HEK293T (cell line): ENCODE results near the gene NOL6.

Experiments used
- CTCF ChIA-PET: fragments of 350-600 bp; formaldehyde crosslinking; extraction: SDS; loops from one replicate; lab custom pipeline; 2021; ENCODE audit warnings: antibody characterized with exemption, inconsistent platforms; lab: Yijun Ruan, JAX
- POLR2A ChIA-PET: fragments of 350-600 bp; formaldehyde crosslinking; extraction: SDS; loops from one replicate; lab custom pipeline; 2020; ENCODE audit warnings: antibody characterized with exemption, inconsistent platforms; lab: Yijun Ruan, JAX
- DNase-seq: peaks from one replicate; pipeline ENCODE4 v3.0.0; 2012; ENCODE audit warnings: mixed read lengths; ENCODE audit errors: extremely low spot score
- ARNT ChIP-seq: fragments of 450-650 bp; IDR thresholded peaks from 2 replicates; pipeline ENCODE4 v1.6.1; 2017; ENCODE audit warnings: mild to moderate bottlenecking
- BHLHE40 ChIP-seq: fragments of 450-650 bp; IDR thresholded peaks from 2 replicates; pipeline ENCODE4 v1.6.1; 2016; ENCODE audit warnings: mild to moderate bottlenecking, moderate library complexity, borderline replicate concordance
- CTBP1 ChIP-seq: fragments of 450-650 bp; IDR thresholded peaks from 2 replicates; pipeline ENCODE4 v1.6.1; 2016; ENCODE audit warnings: borderline replicate concordance
- ELF4 ChIP-seq: fragments of 450-650 bp; IDR thresholded peaks from 2 replicates; pipeline ENCODE4 v1.6.1; 2017; ENCODE audit warnings: antibody characterized with exemption
- FOXA1 ChIP-seq: fragments of 450-650 bp; IDR thresholded peaks from 2 replicates; pipeline ENCODE4 v1.6.1; 2016; ENCODE audit warnings: mild to moderate bottlenecking
- FOXK2 ChIP-seq: fragments of 450-650 bp; IDR thresholded peaks from 2 replicates; pipeline ENCODE4 v1.6.1; 2016; ENCODE audit warnings: mild to moderate bottlenecking
- FOXM1 ChIP-seq: fragments of 450-650 bp; IDR thresholded peaks from 2 replicates; pipeline ENCODE4 v1.6.1; 2017; ENCODE audit warnings: mild to moderate bottlenecking, borderline replicate concordance
- HDGF ChIP-seq: fragments of 450-650 bp; IDR thresholded peaks from 2 replicates; pipeline ENCODE4 v1.6.1; 2017; ENCODE audit warnings: antibody characterized with exemption, borderline replicate concordance
- L3MBTL2 ChIP-seq: fragments of 450-650 bp; conservative IDR thresholded peaks from 2 replicates; pipeline ENCODE4 v1.6.1; 2016; ENCODE audit warnings: mild to moderate bottlenecking
- LEF1 ChIP-seq: fragments of 450-650 bp; IDR thresholded peaks from 2 replicates; pipeline ENCODE4 v1.6.1; 2017; ENCODE audit warnings: mild to moderate bottlenecking, borderline replicate concordance
- NFRKB ChIP-seq: fragments of 450-650 bp; IDR thresholded peaks from 2 replicates; pipeline ENCODE4 v1.6.1; 2016; ENCODE audit warnings: mild to moderate bottlenecking, moderate library complexity
- PKNOX1 ChIP-seq: fragments of 450-650 bp; IDR thresholded peaks from 2 replicates; pipeline ENCODE4 v1.6.1; 2016
- SP1 ChIP-seq: fragments of 450-650 bp; IDR thresholded peaks from 2 replicates; pipeline ENCODE4 v1.6.1; 2017
- SUZ12 ChIP-seq: fragments of 450-650 bp; IDR thresholded peaks from 2 replicates; pipeline ENCODE4 v1.6.1; 2016; ENCODE audit warnings: mild to moderate bottlenecking
- TARDBP ChIP-seq: fragments of 450-650 bp; IDR thresholded peaks from 2 replicates; pipeline ENCODE4 v1.6.1; 2016
- ZNF384 ChIP-seq: fragments of 450-650 bp; IDR thresholded peaks from 2 replicates; pipeline ENCODE4 v1.6.1; 2016

The NOL6 gene

GRCh38 chr9:33435821-33436277, 37.9 kb downstream of the NOL6 start:
- ChIA-PET POLR2A (no interaction called here), CTCF (no interaction called here)
- TF ChIP-seq ELF4, result no peak
- TF ChIP-seq SUZ12, result no peak
- TF ChIP-seq L3MBTL2, result no peak
- no peak for TF ChIP-seq FOXK2
- no peak for TF ChIP-seq TARDBP
- TF ChIP-seq SP1, result no peak
- no peak for TF ChIP-seq HDGF
- TF ChIP-seq FOXM1, result no peak
- TF ChIP-seq LEF1, result no peak
- no peak for TF ChIP-seq ZNF384
- no peak for TF ChIP-seq CTBP1
- no peak for TF ChIP-seq PKNOX1
- DNase-seq, result no peak

- POLR2A ChIA-PET, result no interaction called here
- CTCF ChIA-PET, result interaction anchor here (1.7 kb wide), 1 partner anchor 18 kb away, joined by 6 read pairs; no protein-coding TSS in a partner anchor
- TF ChIP-seq TARDBP (no peak), HDGF (no peak), FOXA1 (no peak), ARNT (no peak), L3MBTL2 (no peak), NFRKB (no peak), FOXM1 (no peak), PKNOX1 (no peak), SUZ12 (no peak), CTBP1 (no peak), LEF1 (no peak), BHLHE40 (no peak), ELF4 (no peak), ZNF384 (no peak), SP1 (no peak)
- DNase-seq, result no peak
These were observed 39.2 kb downstream of the NOL6 start for GRCh38 chr9:33434317-33435105.

- TF ChIP-seq ARNT (no peak), L3MBTL2 (no peak), SUZ12 (no peak), HDGF (no peak), CTBP1 (no peak), BHLHE40 (no peak), SP1 (no peak), FOXK2 (no peak), PKNOX1 (no peak), FOXM1 (no peak), ELF4 (no peak)
- ChIA-PET CTCF (interaction anchor here (1.0 to 1.7 kb wide), 2 partner anchors 19 to 59 kb away, joined by 3 to 6 read pairs; no protein-coding TSS in a partner anchor), POLR2A (no interaction called here)
These were observed 39.9 kb downstream of the NOL6 start for GRCh38 chr9:33433871-33434270.

GRCh38 chr9:33431420-33431819, 42.3 kb downstream of the NOL6 start:
- DNase-seq, result no peak
- POLR2A ChIA-PET, result no interaction called here
- TF ChIP-seq FOXK2, result no peak
- no peak for TF ChIP-seq FOXM1
- TF ChIP-seq SP1, result no peak
- no peak for TF ChIP-seq NFRKB
- no peak for TF ChIP-seq FOXA1
- no peak for TF ChIP-seq ELF4
- TF ChIP-seq L3MBTL2, result no peak
- no peak for TF ChIP-seq BHLHE40
- CTCF ChIA-PET, result no interaction called here

More at GRCh38 chr9:33433871-33434270, 39.9 kb downstream of the NOL6 start:
- DNase-seq, result no peak

GRCh38 chr9:33430942-33431341, 42.8 kb downstream of the NOL6 start:
- POLR2A ChIA-PET, result no interaction called here
- CTCF ChIA-PET, result no interaction called here
- TF ChIP-seq CTBP1 (no peak), TARDBP (no peak)
- no peak for DNase-seq

GRCh38 chr9:33429256-33429985, 44.3 kb downstream of the NOL6 start:
- POLR2A ChIA-PET, result no interaction called here
- DNase-seq, result no peak
- TF ChIP-seq PKNOX1 (no peak), SUZ12 (no peak), NFRKB (no peak)
- CTCF ChIA-PET, result interaction anchor here (0.9 to 1.4 kb wide), 2 partner anchors 14 to 24 kb away, joined by 3 to 8 read pairs; no protein-coding TSS in a partner anchor
